Stomach (tissue), 9 donors: ENCODE measurements around the gene OR10C1. TPM values are rescaled to one million over a fixed set of nuclear protein-coding genes. Genes with fewer than 3 reads are reported as not detected.

Source experiments
- DNase-seq, 2 donors: peaks; one replicate each; pipeline versions ENCODE4 v3.0.0 to v3.0.0-alpha.2; 2013 to 2019
- H3K27ac ChIP-seq, 5 donors: fragments of 200-600 bp in 4 of 5; sonication (generic) in 4 of 5; one replicate each; pipeline ENCODE4 v1.5.1; 2013 to 2019; ENCODE audit warnings: mild to moderate bottlenecking in 1 of 5, moderate library complexity in 1 of 5
- H3K27me3 ChIP-seq, 3 donors: fragments of 200-600 bp; sonication (generic); one replicate each; pipeline ENCODE4 v1.5.1; 2017 to 2019; ENCODE audit warnings: mixed run types in 1 of 3
- H3K36me3 ChIP-seq, 4 donors: fragments of 200-600 bp; sonication (generic); 1 replicate in 3 of 4; 2 replicates in 1 of 4; pipeline ENCODE4 v1.5.1; 2016 to 2019
- H3K4me1 ChIP-seq, 4 donors: fragments of 200-600 bp; sonication (generic); one replicate each; pipeline ENCODE4 v1.5.1; 2016 to 2019
- H3K4me3 ChIP-seq, 4 donors: fragments of 200-600 bp; sonication (generic) in 3 of 4; one replicate each; pipeline ENCODE4 v1.5.1; 2016 to 2019; ENCODE audit warnings: mild to moderate bottlenecking in 1 of 4
- H3K9me3 ChIP-seq, 4 donors: fragments of 200-600 bp; sonication (generic); one replicate each; pipeline ENCODE4 v1.5.1; 2016 to 2019
- EP300 ChIP-seq: sonication (generic); formaldehyde crosslinking; IDR thresholded peaks from one replicate; pipeline ENCODE4 v1.6.1; 2017; ENCODE audit warnings: antibody characterized with exemption
- POLR2A ChIP-seq, 4 donors: fragments of 450-650 bp; IDR thresholded peaks; one replicate each; pipeline ENCODE4 v1.6.1; 2016; ENCODE audit warnings: antibody characterized with exemption in 4 of 4, control low read depth in 2 of 4, mild to moderate bottlenecking in 1 of 4, moderate library complexity in 1 of 4
- POLR2AphosphoS5 ChIP-seq, 3 donors: sonication (generic); formaldehyde crosslinking; IDR thresholded peaks; one replicate each; pipeline ENCODE4 v1.6.1; 2016; ENCODE audit warnings: antibody characterized with exemption in 3 of 3
- WGBS, 5 donors: extraction: QIAGEN DNeasy Blood & Tissue Kit in 3 of 5; methylation state at CpG; one replicate each; pipeline versions ENCODE4 v1.1.5 to v1.1.7; 2013 to 2018; 5-methylcytosine and 5-hydroxymethylcytosine counted together
- intact Hi-C: fragments of 100-400 bp; cut with DNase I; formaldehyde crosslinking; loops from one replicate; pipeline ENCODE4 v1.15.1; 2023; ENCODE audit warnings: low total_unique reads
- polyA plus RNA-seq, 3 donors: library from polyadenylated mRNA; stranded (reverse); fragments of 200-250 nt; gene quantifications; one replicate each; pipeline ENCODE4 v1.2.3, GENCODE V29; 2013
- total RNA-seq, 5 donors: library from RNA; depleted of rRNA; stranded (reverse); fragments of >200 nt; gene quantifications; one replicate each; pipeline versions ENCODE4 v1.1.0 to v1.2.3, GENCODE V29; 2014 to 2016
- TF ChIP-seq, protein P1 (sequence below), 7 experiments: fragments of 450-650 bp in 4 of 7; fragments of 200-600 bp in 3 of 7; sonication (generic) in 3 of 7; IDR thresholded peaks; one replicate each; pipeline ENCODE4 v1.5.1; 2016 to 2019; ENCODE audit warnings: antibody characterized with exemption in 7 of 7, control low read depth in 2 of 7, mild to moderate bottlenecking in 1 of 7
- donor health status: healthy with polysubstance abuse.
- donor health status: Bipolar disorder and iron deficiency.
- donor health status: healthy.

Gene OR10C1
- total and polyA plus RNA-seq, 8 donors = not detected

DNA sequence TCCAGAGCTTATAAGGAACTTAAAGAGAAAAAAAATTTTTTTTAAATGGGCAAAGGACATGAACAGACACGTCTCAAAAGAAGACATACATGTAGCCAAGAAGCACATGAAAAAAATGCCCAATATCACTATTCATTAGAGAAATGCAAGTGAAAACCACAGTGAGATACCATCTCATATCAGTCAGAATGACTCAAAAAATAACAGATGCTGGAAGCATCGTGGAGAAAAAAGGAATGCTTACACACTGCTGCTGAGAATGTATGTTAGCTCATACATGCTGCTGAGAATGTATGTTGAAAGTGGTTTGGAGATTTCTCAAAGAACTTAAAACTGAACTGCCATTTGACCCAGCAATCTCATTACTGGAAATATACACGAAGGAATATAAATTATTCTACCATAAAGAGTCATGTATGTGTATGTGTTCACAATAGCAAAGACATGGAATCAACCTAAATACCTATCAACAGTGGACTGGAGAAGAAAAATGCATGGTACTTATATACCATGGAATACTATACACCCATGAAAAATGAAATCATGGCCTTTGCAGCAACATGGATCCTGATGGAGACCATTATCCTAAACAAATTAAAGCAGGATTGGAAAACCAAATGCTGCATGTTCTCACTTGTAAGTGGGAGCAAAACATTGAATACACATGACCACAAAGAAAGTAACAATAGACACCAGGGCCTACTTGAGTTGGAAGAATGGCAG lies 12.5 kb downstream of the OR10C1 start:
- Histone ChIP-seq H3K36me3 (no peaks in the 10 kb centered on the region), H3K4me3 (no peak overlapping the region), H3K9me3 (peaks cover 0 to 6% (median 2%) of the 10 kb centered on the region in 4 donors), H3K27ac (no peak overlapping the region), H3K4me1 (no peaks in the 10 kb centered on the region), H3K27me3 (peaks cover 0 to 6% (median 0%) of the 10 kb centered on the region in 3 donors)
- 74 to 79% (median 76%) methylated on average over 3 of the region's 3 CpGs for WGBS, 5 donors
- TF ChIP-seq EP300 (no peak), POLR2A (IDR thresholded peaks at IDR 0.05) (no peak), POLR2AphosphoS5 (IDR thresholded peaks at IDR 0.05) (no peak)
- TF ChIP-seq, protein P1, sequence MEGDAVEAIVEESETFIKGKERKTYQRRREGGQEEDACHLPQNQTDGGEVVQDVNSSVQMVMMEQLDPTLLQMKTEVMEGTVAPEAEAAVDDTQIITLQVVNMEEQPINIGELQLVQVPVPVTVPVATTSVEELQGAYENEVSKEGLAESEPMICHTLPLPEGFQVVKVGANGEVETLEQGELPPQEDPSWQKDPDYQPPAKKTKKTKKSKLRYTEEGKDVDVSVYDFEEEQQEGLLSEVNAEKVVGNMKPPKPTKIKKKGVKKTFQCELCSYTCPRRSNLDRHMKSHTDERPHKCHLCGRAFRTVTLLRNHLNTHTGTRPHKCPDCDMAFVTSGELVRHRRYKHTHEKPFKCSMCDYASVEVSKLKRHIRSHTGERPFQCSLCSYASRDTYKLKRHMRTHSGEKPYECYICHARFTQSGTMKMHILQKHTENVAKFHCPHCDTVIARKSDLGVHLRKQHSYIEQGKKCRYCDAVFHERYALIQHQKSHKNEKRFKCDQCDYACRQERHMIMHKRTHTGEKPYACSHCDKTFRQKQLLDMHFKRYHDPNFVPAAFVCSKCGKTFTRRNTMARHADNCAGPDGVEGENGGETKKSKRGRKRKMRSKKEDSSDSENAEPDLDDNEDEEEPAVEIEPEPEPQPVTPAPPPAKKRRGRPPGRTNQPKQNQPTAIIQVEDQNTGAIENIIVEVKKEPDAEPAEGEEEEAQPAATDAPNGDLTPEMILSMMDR (IDR thresholded peaks at IDR 0.05) = no peak
- intact Hi-C loops = no loop called here
- DNase-seq = no peak

DNA sequence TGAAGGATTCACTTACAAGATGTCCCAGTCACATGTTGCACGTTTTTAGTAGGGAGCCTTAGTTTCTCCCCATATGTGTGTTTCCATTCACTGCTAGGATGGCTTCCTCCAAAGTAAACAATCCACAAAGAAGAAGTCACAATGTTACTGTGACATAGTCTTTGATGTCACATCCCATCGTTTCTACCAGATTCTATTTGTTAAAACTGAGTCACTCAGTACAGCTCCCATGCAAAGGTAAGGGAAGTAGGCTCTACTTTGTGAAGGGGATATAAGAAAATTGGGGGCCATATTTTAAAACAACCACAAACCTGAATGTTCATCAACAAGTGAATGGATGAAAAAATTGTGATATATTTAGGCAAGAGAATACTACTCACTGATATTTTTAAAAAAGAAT lies 17.9 kb downstream of the OR10C1 start, which contains the start of the genes OR11A1 and OR2H1:
TSS of gene OR11A1 (minus strand) at position 101 of the 400 bp plus-strand sequence. CDS start 29,430 bp downstream, outside the sequence.
TSS of gene OR2H1 (plus strand) at position 185 of the 400 bp plus-strand sequence. CDS start 4,615 bp downstream, outside the sequence.
- no peaks in the 10 kb centered on the region for H3K4me1 ChIP-seq
- peaks cover 0 to 9% (median 0%) of the 10 kb centered on the region in 3 donors for H3K27me3 ChIP-seq
- no peaks in the 10 kb centered on the region for H3K9me3 ChIP-seq
- no peak for DNase-seq
- no peak within 1 kb of the TSS for H3K4me3 ChIP-seq
- intact Hi-C loops = no loop called here
- H3K27ac ChIP-seq = no peak within 1 kb of the TSS
- no peaks in the 10 kb centered on the region for H3K36me3 ChIP-seq
- TF ChIP-seq, protein P1 (IDR thresholded peaks at IDR 0.05) = no peak
- TF ChIP-seq POLR2A (IDR thresholded peaks at IDR 0.05) (no peak), EP300 (no peak), POLR2AphosphoS5 (IDR thresholded peaks at IDR 0.05) (no peak)
- WGBS, 5 donors = 45 to 60% (median 49%) methylated on average over 2 of the region's 2 CpGs

DNA sequence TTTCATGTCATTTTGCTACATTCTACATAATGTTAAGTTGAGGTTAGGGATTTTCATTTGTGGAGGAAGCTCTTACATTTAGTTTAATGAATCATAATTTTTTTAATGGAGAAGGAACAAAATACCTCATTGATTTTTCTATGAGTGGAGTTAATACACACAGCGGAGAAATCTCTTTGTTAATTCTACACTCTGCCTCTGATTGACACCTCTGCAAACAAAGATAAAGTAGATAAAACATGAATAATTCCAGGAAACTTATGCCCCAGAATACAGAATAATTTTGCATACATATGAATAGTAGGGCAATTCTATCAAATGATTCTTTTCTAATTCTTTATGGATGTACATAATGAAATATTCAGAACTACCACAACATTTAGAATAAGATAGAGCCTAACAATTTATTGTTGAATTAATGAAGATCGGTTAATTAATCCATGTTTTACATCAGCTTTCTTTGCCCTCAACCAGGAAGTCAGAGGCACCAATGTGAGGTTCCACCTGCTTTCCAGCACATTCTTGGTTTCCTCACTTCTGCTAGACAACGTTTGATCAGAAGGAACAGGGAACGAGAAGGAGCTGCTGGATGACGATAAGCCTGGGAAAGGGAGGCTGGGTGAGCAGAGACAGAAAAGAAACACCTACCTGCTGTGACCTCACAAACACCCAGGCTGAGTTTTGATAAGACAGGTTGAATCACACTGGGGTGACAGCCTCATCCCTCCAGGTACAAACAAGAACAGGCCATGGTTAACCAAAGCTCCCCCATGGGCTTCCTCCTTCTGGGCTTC lies 22.1 kb downstream of the OR10C1 start:
- no peaks in the 10 kb centered on the region for H3K36me3 ChIP-seq
- no peak for DNase-seq
- H3K9me3 ChIP-seq = no peaks in the 10 kb centered on the region
- TF ChIP-seq, protein P1 (IDR thresholded peaks at IDR 0.05) = no peak
- TF ChIP-seq POLR2AphosphoS5 (IDR thresholded peaks at IDR 0.05) = no peak
- TF ChIP-seq POLR2A (IDR thresholded peaks at IDR 0.05) = no peak
- no peak overlapping the region for H3K27ac ChIP-seq
- 54 to 65% (median 58%) methylated on average over 5 of the region's 5 CpGs for WGBS, 5 donors
- H3K4me3 ChIP-seq = no peak overlapping the region
- H3K4me1 ChIP-seq = no peaks in the 10 kb centered on the region
- peaks cover 0 to 9% (median 0%) of the 10 kb centered on the region in 3 donors for H3K27me3 ChIP-seq
- intact Hi-C loops = no loop called here

DNA sequence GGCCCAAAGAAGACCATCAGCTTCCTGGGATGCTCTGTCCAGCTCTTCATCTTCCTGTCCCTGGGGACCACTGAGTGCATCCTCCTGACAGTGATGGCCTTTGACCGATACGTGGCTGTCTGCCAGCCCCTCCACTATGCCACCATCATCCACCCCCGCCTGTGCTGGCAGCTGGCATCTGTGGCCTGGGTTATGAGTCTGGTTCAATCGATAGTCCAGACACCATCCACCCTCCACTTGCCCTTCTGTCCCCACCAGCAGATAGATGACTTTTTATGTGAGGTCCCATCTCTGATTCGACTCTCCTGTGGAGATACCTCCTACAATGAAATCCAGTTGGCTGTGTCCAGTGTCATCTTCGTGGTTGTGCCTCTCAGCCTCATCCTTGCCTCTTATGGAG lies 22.9 kb downstream of the OR10C1 start:
- intact Hi-C loops = no loop called here
- no peaks in the 10 kb centered on the region for H3K9me3 ChIP-seq
- WGBS, 5 donors = 76 to 84% (median 81%) methylated on average over 6 of the region's 6 CpGs

More for the DNA sequence above, 22.9 kb downstream of the OR10C1 start:
- Histone ChIP-seq H3K36me3 (no peaks in the 10 kb centered on the region), H3K4me3 (no peak overlapping the region), H3K27me3 (peaks cover 0 to 9% (median 0%) of the 10 kb centered on the region in 3 donors), H3K4me1 (no peaks in the 10 kb centered on the region), H3K27ac (no peak overlapping the region)
- no peak for TF ChIP-seq EP300
- TF ChIP-seq POLR2A (IDR thresholded peaks at IDR 0.05) = no peak
- TF ChIP-seq, protein P1 (IDR thresholded peaks at IDR 0.05) = no peak
- TF ChIP-seq POLR2AphosphoS5 (IDR thresholded peaks at IDR 0.05) = no peak
- no peak for DNase-seq
